ENCODE results near the gene SCGB2B2. TPM values are rescaled to one million over a fixed set of nuclear protein-coding genes. Genes with fewer than 3 reads are reported as not detected.

SCGB2B2 gene
- polyA plus RNA-seq, 3 donors: 0.44 to 0.95 (median 0.68) TPM

Other genes starting within 250 kb of the SCGB2B2 start
- 100 to 1,000 TPM; 168 to 205 (median 182) TPM for gene UBA2, start 248.8 kb downstream of the SCGB2B2 start, polyA plus RNA-seq (ENCODE audit: insufficient read length in 3 of 3)
- gene WTIP, start 195.4 kb downstream of the SCGB2B2 start, polyA plus RNA-seq (ENCODE audit: insufficient read length in 3 of 3): 10 to 100 TPM; 34.2 to 46.8 (median 37.7) TPM
- gene ZNF302, start 519 bp upstream of the SCGB2B2 start, polyA plus RNA-seq (ENCODE audit: insufficient read length in 3 of 3): 10 to 100 TPM; 82.5 to 89.3 (median 88.0) TPM
- 10 to 100 TPM; 25.8 to 31.5 (median 26.8) TPM for gene ZNF181, start 57.1 kb upstream of the SCGB2B2 start, polyA plus RNA-seq (ENCODE audit: insufficient read length in 3 of 3)
- gene ZNF599, start 96.1 kb upstream of the SCGB2B2 start, polyA plus RNA-seq (ENCODE audit: insufficient read length in 3 of 3): 10 to 100 TPM; 11.9 to 13.5 (median 13.2) TPM
- 1 to 10 TPM; 7.0 to 8.5 (median 7.8) TPM for gene ZNF30, start 249.7 kb upstream of the SCGB2B2 start, polyA plus RNA-seq (ENCODE audit: insufficient read length in 3 of 3)